SK-N-SH treated with all-trans-retinoic acid at 6 μM for 48 hours (cell line): ENCODE data around the gene DHX58.

ENCODE experiments used
- CREB5 ChIP-seq: fragments of 250-450 bp; sonication (Bioruptor Pico); IDR thresholded peaks from 2 replicates; pipeline ENCODE4 v1.5.1; 2020; ENCODE audit warnings: low read depth, mild to moderate bottlenecking, moderate library complexity
- POU6F1 ChIP-seq: fragments of 250-450 bp; sonication (Bioruptor Pico); IDR thresholded peaks from 2 replicates; pipeline ENCODE4 v1.8.0; 2021; ENCODE audit warnings: low read depth, mild to moderate bottlenecking, moderate library complexity, borderline replicate concordance
- RARB ChIP-seq: fragments of 250-450 bp; sonication (Bioruptor Pico); IDR thresholded peaks from 2 replicates; pipeline ENCODE4 v1.8.0; 2021; ENCODE audit warnings: mild to moderate bottlenecking, moderate library complexity

- TF ChIP-seq POU6F1 (CRISPR knock-in tag), result no peak
- no peak for TF ChIP-seq RARB (CRISPR knock-in tag)
- TF ChIP-seq CREB5, result no peak
Observed at GRCh38 chr17:42126836-42127235, 14.3 kb upstream of the DHX58 start.
